Activated CD8-positive, alpha-beta memory T cell treated with anti-CD3 and anti-CD28 coated beads, Interleukin-2, amount 50 U/mL, for 24 hours (primary cell): ENCODE data around the gene ADM2.
A peak's percentile ranks its signal among the peaks of the same experiment; 100 is the strongest.

ENCODE experiments used
- DNase-seq: peaks from one replicate; pipeline ENCODE4 v3.0.0-alpha.2; 2020; ENCODE audit errors: extremely low read depth

ADM2 gene

GRCh38 chr22:50483977-50484853, 2.9 kb downstream of the ADM2 start:
- DNase-seq, result no peak

- no peak for DNase-seq
These were observed 4.1 kb downstream of the ADM2 start for GRCh38 chr22:50485221-50486131.

- no peak for DNase-seq
These were observed 5.4 kb downstream of the ADM2 start, which contains the start of gene MIOX for GRCh38 chr22:50486561-50487289. Gene MIOX, plus strand, starts transcription at chr22:50486859. Its CDS starts 39 bp downstream, at chr22:50486898.

GRCh38 chr22:50487290-50488005, 6.1 kb downstream of the ADM2 start:
- DNase-seq, result no peak

- DNase-seq, result no peak
These were observed 6.8 kb downstream of the ADM2 start for GRCh38 chr22:50488006-50488677.

GRCh38 chr22:50488886-50489285, 7.5 kb downstream of the ADM2 start:
- no peak for DNase-seq

- no peak for DNase-seq
These were observed 8.3 kb downstream of the ADM2 start for GRCh38 chr22:50489363-50490243.

- DNase-seq, result no peak
These were observed 9.4 kb downstream of the ADM2 start for GRCh38 chr22:50490531-50491308.

GRCh38 chr22:50497093-50497492, 15.8 kb downstream of the ADM2 start:
- DNase-seq, result no peak

- peak; percentile 30 for DNase-seq
These were observed 17.1 kb downstream of the ADM2 start for GRCh38 chr22:50498322-50498890.

GRCh38 chr22:50500452-50500851, 19.1 kb downstream of the ADM2 start:
- DNase-seq, result no peak

GRCh38 chr22:50502096-50502495, 20.8 kb downstream of the ADM2 start:
- DNase-seq, result no peak

- no peak for DNase-seq
These were observed 21.5 kb downstream of the ADM2 start for GRCh38 chr22:50502628-50503474.

- DNase-seq, result no peak
These were observed 22.3 kb downstream of the ADM2 start for GRCh38 chr22:50503475-50504145.

- DNase-seq, result no peak
These were observed 23.2 kb downstream of the ADM2 start for GRCh38 chr22:50504369-50505211.

GRCh38 chr22:50505276-50505775, 24.0 kb downstream of the ADM2 start:
- no peak for DNase-seq
